OCI-LY7 (cell line): ENCODE data around the gene TTC23L. TPM values are rescaled to one million over a fixed set of nuclear protein-coding genes. Genes with fewer than 3 reads are reported as not detected.

Source experiments
- BruUV-seq: library from RNA; stranded (reverse); fragments of 400-500 nt; replicated peaks from 2 replicates; lab custom pipeline; 2021; lab: Mats Ljungman, UMichigan
- CTCF ChIA-PET: fragments of 300-600 bp; sonication (Branson Sonifier 250); formaldehyde crosslinking; loops from one replicate; lab custom pipeline; 2022; ENCODE audit warnings: antibody characterized with exemption; ENCODE audit not compliant: unreplicated experiment; lab: Charles Lee
- POLR2A ChIA-PET: fragments of 300-600 bp; sonication (Branson Sonifier 250); formaldehyde crosslinking; loops from one replicate; lab custom pipeline; 2022; ENCODE audit warnings: antibody characterized with exemption; lab: Charles Lee
- DNase-seq: peaks from one replicate; pipeline ENCODE4 v3.0.0-alpha.2; 2015; ENCODE audit warnings: low spot score
- H2AFZ ChIP-seq: fragments of 200-600 bp; sonication (generic), shearing (Covaris generic); 2 replicates; pipeline ENCODE4 v1.6.1; 2014; ENCODE audit warnings: mild to moderate bottlenecking, antibody characterized with exemption, low read length, moderate library complexity
- H3K27ac ChIP-seq: fragments of 200-600 bp; sonication (generic); 2 replicates; pipeline ENCODE4 v1.5.1; 2014; ENCODE audit warnings: mixed run types, low read depth, mild to moderate bottlenecking, moderate library complexity, low read length, inconsistent platforms; ENCODE audit not compliant: poor library complexity, severe bottlenecking
- H3K36me3 ChIP-seq: fragments of 200-600 bp; sonication (generic); 2 replicates; pipeline ENCODE4 v1.6.1; 2014; ENCODE audit warnings: mild to moderate bottlenecking, antibody characterized with exemption, low read length, moderate library complexity, mixed read lengths; ENCODE audit not compliant: insufficient read depth
- H3K4me1 ChIP-seq: fragments of 200-600 bp; sonication (generic); 2 replicates; pipeline ENCODE4 v1.5.1; 2014; ENCODE audit warnings: mild to moderate bottlenecking, low read length; ENCODE audit not compliant: insufficient read depth, poor library complexity, severe bottlenecking
- H3K4me2 ChIP-seq: fragments of 200-600 bp; sonication (generic); 2 replicates; pipeline ENCODE4 v1.6.1; 2014; ENCODE audit warnings: mild to moderate bottlenecking, low read length
- H3K4me3 ChIP-seq: fragments of 200-600 bp; sonication (generic); 2 replicates; pipeline ENCODE4 v1.5.1; 2014; ENCODE audit warnings: mild to moderate bottlenecking, low read depth, low read length; ENCODE audit not compliant: poor library complexity, severe bottlenecking
- H3K79me2 ChIP-seq: fragments of 200-600 bp; sonication (generic); 2 replicates; pipeline ENCODE4 v1.6.1; 2016; ENCODE audit warnings: low read depth, mild to moderate bottlenecking, low read length, moderate library complexity, mixed read lengths; ENCODE audit not compliant: insufficient read depth
- H3K9me2 ChIP-seq: fragments of 200-600 bp; sonication (generic); 2 replicates; pipeline ENCODE4 v1.6.1; 2016; ENCODE audit warnings: mild to moderate bottlenecking, low read length, mixed read lengths; ENCODE audit not compliant: insufficient read depth
- H3K9me3 ChIP-seq: fragments of 200-600 bp; sonication (generic); 2 replicates; pipeline ENCODE4 v1.6.1; 2014; ENCODE audit warnings: mild to moderate bottlenecking, mixed run types, low read length, mixed read lengths
- H4K20me1 ChIP-seq: fragments of 200-600 bp; sonication (generic); 2 replicates; pipeline ENCODE4 v1.6.1; 2014; ENCODE audit warnings: mild to moderate bottlenecking, antibody characterized with exemption, low read length, moderate library complexity, mixed read lengths; ENCODE audit not compliant: insufficient read depth
- CTCF ChIP-seq: fragments of 200-600 bp; sonication (generic); conservative IDR thresholded peaks from 2 replicates; pipeline ENCODE4 v1.5.1; 2014; ENCODE audit warnings: mild to moderate bottlenecking, antibody characterized with exemption, low read length, moderate library complexity, mixed read lengths
- EZH2phosphoT487 ChIP-seq: fragments of 200-600 bp; sonication (generic); IDR thresholded peaks from 2 replicates; pipeline ENCODE4 v1.6.1; 2018; ENCODE audit warnings: low read depth, borderline replicate concordance, mild to moderate bottlenecking, mixed run types, antibody characterized with exemption, low read length, moderate library complexity, mixed read lengths
- intact Hi-C: fragments of 100-400 bp; cut with micrococcal nuclease; formaldehyde crosslinking; loops from one replicate; pipeline ENCODE4 v1.10.0; 2022; ENCODE audit not compliant: unreplicated experiment
- total RNA-seq, 2 experiments: library from RNA; depleted of rRNA in 1 of 2; stranded (reverse); fragments of >200 nt in 1 of 2; shearing (Covaris generic) in 1 of 2; gene quantifications; 2 replicates each; pipeline ENCODE4 v1.2.3, GENCODE V29; 2014 to 2022

TTC23L gene
- total RNA-seq, 2 experiments from 2014 or later, result 0.06 to 1.4 TPM

GRCh38 chr5:34869256-34869655 is 30.3 kb downstream of the TTC23L start:
- intact Hi-C loops, result no loop called here
- H3K36me3 ChIP-seq, result no peaks in the 10 kb centered on the region
- no peaks in the 10 kb centered on the region for H3K9me2 ChIP-seq
- ChIA-PET CTCF (interaction anchor here (1.1 kb wide), 1 partner anchor 12 kb away, joined by 3 read pairs; no protein-coding TSS in a partner anchor), POLR2A (no interaction called here)
- no peaks in the 10 kb centered on the region for H4K20me1 ChIP-seq
- no peak for DNase-seq
- no peaks in the 10 kb centered on the region for H3K79me2 ChIP-seq
- H3K4me2 ChIP-seq, result no peak overlapping the region
- no peaks in the 10 kb centered on the region for H3K9me3 ChIP-seq
- no peak overlapping the region for H3K27ac ChIP-seq
- H3K4me3 ChIP-seq, result no peak overlapping the region
- no peak overlapping the region for H2AFZ ChIP-seq
- BruUV-seq, result no TSS peak
- TF ChIP-seq EZH2phosphoT487 (no peak), CTCF (no peak)
- H3K4me1 ChIP-seq, result no peaks in the 10 kb centered on the region

GRCh38 chr5:34870382-34870781 is 31.4 kb downstream of the TTC23L start:
- ChIA-PET CTCF (no interaction called here), POLR2A (no interaction called here)
- no peaks in the 10 kb centered on the region for H3K9me2 ChIP-seq
- BruUV-seq, result no TSS peak
- H4K20me1 ChIP-seq, result no peaks in the 10 kb centered on the region
- H3K4me1 ChIP-seq, result no peaks in the 10 kb centered on the region
- H3K27ac ChIP-seq, result no peak overlapping the region
- H3K4me2 ChIP-seq, result no peak overlapping the region
- H3K4me3 ChIP-seq, result no peak overlapping the region
- H3K36me3 ChIP-seq, result no peaks in the 10 kb centered on the region
- H3K79me2 ChIP-seq, result no peaks in the 10 kb centered on the region
- no peak overlapping the region for H2AFZ ChIP-seq
- H3K9me3 ChIP-seq, result no peaks in the 10 kb centered on the region
- intact Hi-C loops, result no loop called here
- DNase-seq, result no peak
- no peak for TF ChIP-seq EZH2phosphoT487
- TF ChIP-seq CTCF, result no peak

- Histone ChIP-seq H2AFZ (no peak overlapping the region), H3K27ac (no peak overlapping the region), H3K4me1 (no peaks in the 10 kb centered on the region), H3K9me2 (no peaks in the 10 kb centered on the region), H3K79me2 (no peaks in the 10 kb centered on the region), H3K4me3 (no peak overlapping the region), H4K20me1 (no peaks in the 10 kb centered on the region), H3K9me3 (no peaks in the 10 kb centered on the region), H3K36me3 (no peaks in the 10 kb centered on the region), H3K4me2 (no peak overlapping the region)
- TF ChIP-seq EZH2phosphoT487 (no peak), CTCF (no peak)
- ChIA-PET CTCF (no interaction called here), POLR2A (interaction anchor here (1.0 kb wide), 1 partner anchor 17 kb away, joined by 3 read pairs; no protein-coding TSS in a partner anchor)
- intact Hi-C loops, result no loop called here
- DNase-seq, result no peak
- no TSS peak for BruUV-seq
These were observed 37.3 kb downstream of the TTC23L start for GRCh38 chr5:34876275-34876674.
